ENCODE measurements around the gene KRTAP9-4. TPM values are rescaled to one million over a fixed set of nuclear protein-coding genes. Genes with fewer than 3 reads are reported as not detected.

The KRTAP9-4 gene
- total RNA-seq, 1 experiment from 2014 or later, result not detected

DNA sequence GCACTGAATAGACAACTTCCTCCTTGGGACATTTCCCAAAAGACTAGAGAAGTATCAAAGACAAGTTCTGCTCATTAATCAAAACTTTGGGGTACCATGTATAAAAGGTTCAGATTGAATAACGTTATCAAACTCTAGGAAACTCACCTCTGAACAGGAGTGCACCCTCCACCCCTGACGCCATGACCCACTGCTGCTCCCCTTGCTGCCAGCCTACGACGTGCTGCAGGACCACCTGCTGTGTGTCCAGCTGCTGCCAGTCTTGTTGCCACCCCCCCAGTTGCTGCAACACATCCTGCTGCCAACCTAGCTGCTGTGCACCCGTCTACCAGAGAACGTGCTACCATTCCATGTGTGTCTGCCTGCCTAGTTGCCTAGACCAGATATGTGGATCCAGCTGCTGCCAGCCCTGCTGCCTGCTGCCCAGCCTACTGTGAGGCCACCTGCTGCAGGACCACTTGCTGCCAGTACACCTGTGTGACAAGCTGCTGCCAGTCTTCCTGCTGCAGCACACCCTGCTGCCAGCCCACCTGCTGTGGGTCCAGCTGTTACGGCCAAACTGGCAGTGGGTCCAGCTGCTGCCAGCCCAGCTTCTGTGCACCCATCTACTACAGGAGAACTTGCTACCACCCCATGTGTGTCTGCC is 36.8 kb upstream of the KRTAP9-4 start:
- H3K4me1 Mint-ChIP-seq, result peaks cover 0 to 2% of the 10 kb centered on the region in 2 experiments; a peak in 1 of 4 replicates
- peaks cover 0 to 7% (median 0%) of the 10 kb centered on the region in 3 experiments; a peak in 4 of 7 replicates for H3K36me3 Mint-ChIP-seq (ENCODE audit: insufficient read depth in 1 of 3, low read depth in 3 of 3)
- DNase-seq, result no peak

More for the DNA sequence above, 36.8 kb upstream of the KRTAP9-4 start:
- Histone ChIP-seq H2AK5ac (ENCODE audit: insufficient read length, low read length) (no peak overlapping the region), H4K91ac (ENCODE audit: insufficient read length, low read depth, low read length) (no peak overlapping the region), H4K20me1 (ENCODE audit: control insufficient read depth, insufficient read depth, insufficient read length) (no peaks in the 10 kb centered on the region), H2AFZ (ENCODE audit: low read length) (no peak overlapping the region), H3K79me2 (ENCODE audit: insufficient read depth, low read length) (no peaks in the 10 kb centered on the region), H3K56ac (ENCODE audit: insufficient read length, low read depth, low read length) (no peak overlapping the region), H3K4me2 (ENCODE audit: insufficient read depth, insufficient read length, low read length) (no peak overlapping the region), H3K4me1 (ENCODE audit: insufficient read depth, low read length) (no peaks in the 10 kb centered on the region), H2BK12ac (ENCODE audit: insufficient read length, low read depth, low read length) (no peak overlapping the region), H3K27ac (ENCODE audit: insufficient read length, low read depth, low read length) (no peak overlapping the region), H3K27me3 (ENCODE audit: insufficient read depth, low read length) (no peaks in the 10 kb centered on the region), H2BK120ac (ENCODE audit: low read depth, low read length, poor library complexity, severe bottlenecking) (no peak overlapping the region), H2BK15ac (ENCODE audit: low read depth, low read length) (no peak overlapping the region), H3K18ac (ENCODE audit: insufficient read length, low read depth, low read length) (no peak overlapping the region), H4K8ac (replicated peaks; ENCODE audit: insufficient read length, low read depth, low read length) (no peak overlapping the region), H3K79me1 (ENCODE audit: insufficient read depth, low read depth, low read length, poor library complexity, severe bottlenecking) (no peaks in the 10 kb centered on the region), H4K5ac (ENCODE audit: insufficient read length, low read depth, low read length) (no peak overlapping the region), H3K9ac (ENCODE audit: extremely low read depth, insufficient read length, low read length) (no peak overlapping the region), H2BK5ac (ENCODE audit: insufficient read length, low read length) (no peak overlapping the region), H3K23ac (ENCODE audit: insufficient read length, low read depth, low read length) (no peak overlapping the region), H3K23me2 (ENCODE audit: insufficient read length, low read depth, low read length, poor library complexity, severe bottlenecking) (no peaks in the 10 kb centered on the region), H3K4ac (ENCODE audit: low read depth, low read length) (no peak overlapping the region), H3K14ac (ENCODE audit: insufficient read depth, low read length) (no peak overlapping the region), H3K9me3 (ENCODE audit: control insufficient read depth, low read depth, low read length) (no peaks in the 10 kb centered on the region), H3T11ph (ENCODE audit: low read length) (no peak overlapping the region), H2BK20ac (ENCODE audit: low read depth, low read length, poor library complexity, severe bottlenecking) (no peak overlapping the region)
- no peak overlapping the region; a peak in 1 of 5 replicates for H3K4me3 Mint-ChIP-seq
- no CpG with 5 or more reads among the region's 7 CpGs for WGBS (ENCODE audit: extremely low coverage, insufficient read length, low lambda C conversion rate)
- peaks cover 2% of the 10 kb centered on the region; the same call in 1 of the 2 replicates for H3K27me3 Mint-ChIP-seq (ENCODE audit: low read depth)
- H3K27ac Mint-ChIP-seq, result no peak overlapping the region; a peak in 1 of 7 replicates
- peaks cover 7% of the 10 kb centered on the region in 2 experiments for H3K9me3 Mint-ChIP-seq
- TF ChIP-seq, protein P1, sequence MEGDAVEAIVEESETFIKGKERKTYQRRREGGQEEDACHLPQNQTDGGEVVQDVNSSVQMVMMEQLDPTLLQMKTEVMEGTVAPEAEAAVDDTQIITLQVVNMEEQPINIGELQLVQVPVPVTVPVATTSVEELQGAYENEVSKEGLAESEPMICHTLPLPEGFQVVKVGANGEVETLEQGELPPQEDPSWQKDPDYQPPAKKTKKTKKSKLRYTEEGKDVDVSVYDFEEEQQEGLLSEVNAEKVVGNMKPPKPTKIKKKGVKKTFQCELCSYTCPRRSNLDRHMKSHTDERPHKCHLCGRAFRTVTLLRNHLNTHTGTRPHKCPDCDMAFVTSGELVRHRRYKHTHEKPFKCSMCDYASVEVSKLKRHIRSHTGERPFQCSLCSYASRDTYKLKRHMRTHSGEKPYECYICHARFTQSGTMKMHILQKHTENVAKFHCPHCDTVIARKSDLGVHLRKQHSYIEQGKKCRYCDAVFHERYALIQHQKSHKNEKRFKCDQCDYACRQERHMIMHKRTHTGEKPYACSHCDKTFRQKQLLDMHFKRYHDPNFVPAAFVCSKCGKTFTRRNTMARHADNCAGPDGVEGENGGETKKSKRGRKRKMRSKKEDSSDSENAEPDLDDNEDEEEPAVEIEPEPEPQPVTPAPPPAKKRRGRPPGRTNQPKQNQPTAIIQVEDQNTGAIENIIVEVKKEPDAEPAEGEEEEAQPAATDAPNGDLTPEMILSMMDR (conservative IDR thresholded peaks at IDR 0.05), result no peak

Data from H9 (cell line).